ENCODE data around the gene EVX2. TPM values are rescaled to one million over a fixed set of nuclear protein-coding genes. Genes with fewer than 3 reads are reported as not detected.

EVX2 gene
- total and polyA plus RNA-seq, 2 of the 13 experiments (the other 11 are each of a cell fraction or from before 2014, with no cell fraction given), result not detected

GRCh38 chr2:176133389-176133788, 49.6 kb upstream of the EVX2 start:
- Histone ChIP-seq H3K4me3 (replicated peaks in 1 of 3; ENCODE audit: insufficient read depth in 1 of 3, low read depth in 2 of 3, low read length in 3 of 3) (no peak overlapping the region), H3K9me3 (ENCODE audit: low read length) (no peaks in the 10 kb centered on the region), H3K4me1 (ENCODE audit: insufficient read depth, low read length) (no peaks in the 10 kb centered on the region), H3K27me3 (ENCODE audit: control insufficient read depth in 1 of 2, insufficient read depth in 2 of 2, low read length in 2 of 2) (peaks cover 9 to 87% of the 10 kb centered on the region in 2 experiments), H2AFZ (ENCODE audit: low read length) (no peak overlapping the region), H3K36me3 (replicated peaks in 1 of 2; ENCODE audit: control insufficient read depth in 1 of 2, insufficient read depth in 2 of 2, low read length in 2 of 2) (no peaks in the 10 kb centered on the region), H3K27ac (ENCODE audit: extremely low read length, insufficient read depth, low read length) (no peak overlapping the region), H3K9ac (ENCODE audit: insufficient read depth, low read depth, low read length) (no peak overlapping the region), H4K20me1 (ENCODE audit: insufficient read depth, low read length) (no peaks in the 10 kb centered on the region), H3K4me2 (ENCODE audit: low read depth, low read length) (no peak overlapping the region), H3K79me2 (ENCODE audit: insufficient read depth, low read length) (no peaks in the 10 kb centered on the region)
- DNase-seq (ENCODE audit: low spot score) (no peak), FAIRE-seq (no peak), ATAC-seq (no peak)
- CTCF ChIA-PET (ENCODE audit: low intra/inter-chr PET ratio, low total read pairs), result no interaction called here
- POLR2A ChIA-PET, result no interaction called here
- in situ Hi-C loops (cut with HindIII; ENCODE audit: extremely low pct_ligation_motif_present, low pct_unique_long_range_greater_than_20kb) (no loop called here), intact Hi-C loops (cut with micrococcal nuclease; ENCODE audit: unreplicated experiment) (no loop called here)
- no peak for TF ChIP-seq ZNF501 (CRISPR knock-in tag; IDR thresholded peaks at IDR 0.05)
- no peak for TF ChIP-seq ZBTB2 (CRISPR knock-in tag; IDR thresholded peaks at IDR 0.05; ENCODE audit: low read depth)
- no peak for TF ChIP-seq YEATS2 (CRISPR knock-in tag; IDR thresholded peaks at IDR 0.05; ENCODE audit: borderline replicate concordance)
- no peak for TF ChIP-seq ZC3H13 (CRISPR knock-in tag; IDR thresholded peaks at IDR 0.05)
- TF ChIP-seq PHF8 (CRISPR knock-in tag; IDR thresholded peaks at IDR 0.05), result no peak
- TF ChIP-seq JUND (CRISPR knock-in tag; IDR thresholded peaks at IDR 0.05), result no peak
- no peak for TF ChIP-seq CENPT (CRISPR knock-in tag; IDR thresholded peaks at IDR 0.05; ENCODE audit: low read depth)
- TF ChIP-seq GLI4 (CRISPR knock-in tag; IDR thresholded peaks at IDR 0.05; ENCODE audit: borderline replicate concordance), result no peak
- TF ChIP-seq NAIF1 (CRISPR knock-in tag; IDR thresholded peaks at IDR 0.05; ENCODE audit: borderline replicate concordance), result no peak
- no peak for TF ChIP-seq SMAD9 (CRISPR knock-in tag; IDR thresholded peaks at IDR 0.05)
- TF ChIP-seq ZMYM4 (CRISPR knock-in tag; IDR thresholded peaks at IDR 0.05), result no peak
- TF ChIP-seq CBX1 (IDR thresholded peaks at IDR 0.05; ENCODE audit: low read depth), result no peak
- no peak for TF ChIP-seq IKZF1 (IDR thresholded peaks at IDR 0.05)
- no peak for TF ChIP-seq STAT5B (CRISPR knock-in tag; IDR thresholded peaks at IDR 0.05)
- TF ChIP-seq SIN3A (IDR thresholded peaks at IDR 0.05; ENCODE audit: borderline replicate concordance, low read depth, low read length), result no peak
- no peak for TF ChIP-seq SPEN (CRISPR knock-in tag; IDR thresholded peaks at IDR 0.05; ENCODE audit: low read depth)
- TF ChIP-seq ZNF34 (CRISPR knock-in tag; IDR thresholded peaks at IDR 0.05; ENCODE audit: borderline replicate concordance), result no peak
- no peak for TF ChIP-seq NCOA1 (CRISPR knock-in tag; IDR thresholded peaks at IDR 0.05)
- TF ChIP-seq PCBP1 (IDR thresholded peaks at IDR 0.05; ENCODE audit: borderline replicate concordance, low read depth, low read length), result no peak
- no TSS peak for BruUV-seq (replicated peaks)

Measured in HepG2 (cell line).